ENCODE data around the gene RMRP. TPM values are rescaled to one million over a fixed set of nuclear protein-coding genes. Genes with fewer than 3 reads are reported as not detected.

The RMRP gene
- polyA plus RNA-seq, 1 of the 3 experiments (the other 2 are of a cell fraction), result 64.9 TPM

DNA sequence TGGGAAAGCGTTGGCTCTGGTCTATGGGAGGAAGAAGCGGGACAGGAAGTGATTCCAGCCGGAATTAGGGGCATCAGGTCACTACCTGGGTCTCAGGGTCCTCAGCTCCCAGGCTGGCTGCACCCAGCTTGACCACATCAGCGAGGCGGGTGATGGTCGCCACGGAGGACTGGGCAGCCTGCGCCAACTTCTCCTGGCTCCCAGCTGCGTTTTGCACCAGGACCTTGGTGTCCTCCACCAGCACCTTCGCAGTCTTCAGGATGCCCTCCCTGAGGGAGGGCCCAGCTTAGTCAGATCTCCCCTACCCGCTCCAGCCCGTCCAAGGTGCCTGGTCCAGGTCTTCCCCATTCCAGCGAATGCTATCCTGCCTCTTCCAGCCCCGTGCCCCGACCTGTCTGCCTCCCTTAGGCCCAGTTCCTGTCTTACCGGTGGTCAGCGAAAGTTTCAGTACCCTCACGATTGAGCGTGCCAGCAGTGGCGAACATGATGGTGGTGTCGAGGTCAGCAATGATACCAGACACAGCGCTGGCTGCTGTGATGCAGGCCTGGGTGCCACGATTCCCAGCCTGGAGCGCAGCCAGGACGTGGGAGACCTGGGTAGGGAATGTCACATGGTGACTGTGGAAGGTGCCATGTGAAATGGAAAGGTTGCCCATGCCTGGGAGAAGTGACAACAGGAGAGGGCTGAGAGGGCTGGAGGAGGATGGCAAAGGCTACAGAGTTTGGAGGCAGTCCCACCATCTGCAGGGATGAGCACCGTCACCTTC is 46.3 kb upstream of the RMRP start:
- ChIA-PET CTCF (interaction anchor here (1.1 to 19.9 kb wide), 5 partner anchors 8 to 58 kb away, joined by 3 to 183 read pairs (median 5); partner anchors contain the start of gene TLN1), POLR2A (no interaction called here)
- no peak for DNase-seq
- no peak for TF ChIP-seq TAF1 (IDR thresholded peaks at IDR 0.05; ENCODE audit: borderline replicate concordance, low read depth, low read length)
- TF ChIP-seq SMC3 (IDR thresholded peaks at IDR 0.05; ENCODE audit: low read depth, low read length), result no peak
- TF ChIP-seq, protein P1, sequence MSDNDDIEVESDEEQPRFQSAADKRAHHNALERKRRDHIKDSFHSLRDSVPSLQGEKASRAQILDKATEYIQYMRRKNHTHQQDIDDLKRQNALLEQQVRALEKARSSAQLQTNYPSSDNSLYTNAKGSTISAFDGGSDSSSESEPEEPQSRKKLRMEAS (IDR thresholded peaks at IDR 0.05; ENCODE audit: low read depth), result no peak
- TF ChIP-seq, protein P2, sequence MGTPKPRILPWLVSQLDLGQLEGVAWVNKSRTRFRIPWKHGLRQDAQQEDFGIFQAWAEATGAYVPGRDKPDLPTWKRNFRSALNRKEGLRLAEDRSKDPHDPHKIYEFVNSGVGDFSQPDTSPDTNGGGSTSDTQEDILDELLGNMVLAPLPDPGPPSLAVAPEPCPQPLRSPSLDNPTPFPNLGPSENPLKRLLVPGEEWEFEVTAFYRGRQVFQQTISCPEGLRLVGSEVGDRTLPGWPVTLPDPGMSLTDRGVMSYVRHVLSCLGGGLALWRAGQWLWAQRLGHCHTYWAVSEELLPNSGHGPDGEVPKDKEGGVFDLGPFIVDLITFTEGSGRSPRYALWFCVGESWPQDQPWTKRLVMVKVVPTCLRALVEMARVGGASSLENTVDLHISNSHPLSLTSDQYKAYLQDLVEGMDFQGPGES (IDR thresholded peaks at IDR 0.05; ENCODE audit: low read depth, low read length), result no peak
- no peak for TF ChIP-seq SIN3A (IDR thresholded peaks at IDR 0.05; ENCODE audit: borderline replicate concordance, low read depth, low read length)
- TF ChIP-seq RCOR1 (IDR thresholded peaks at IDR 0.05; ENCODE audit: low read length), result no peak
- Histone ChIP-seq H4K20me1 (ENCODE audit: insufficient read depth) (no peaks in the 10 kb centered on the region), H3K27ac (ENCODE audit: low read depth in 2 of 2, low read length in 1 of 2) (no peak overlapping the region), H3K9ac (no peak overlapping the region), H3K4me1 (ENCODE audit: control insufficient read depth in 1 of 2, insufficient read depth in 2 of 2, low read depth in 1 of 2, low read length in 1 of 2) (no peaks in the 10 kb centered on the region), H3K4me2 (no peak overlapping the region), H3K9me3 (no peaks in the 10 kb centered on the region), H3K9me2 (no peaks in the 10 kb centered on the region), H3K4me3 (ENCODE audit: low read depth in 2 of 2, low read length in 1 of 2) (no peak overlapping the region), H3K79me2 (ENCODE audit: insufficient read depth) (no peaks in the 10 kb centered on the region; the same call in 1 of the 2 replicates), H3F3A (replicated peaks; ENCODE audit: insufficient read depth) (peaks cover 18% of the 10 kb centered on the region), H3K27me3 (ENCODE audit: insufficient read depth) (no peaks in the 10 kb centered on the region), H2AFZ (ENCODE audit: low read depth) (no peak overlapping the region), H3K36me3 (replicated peaks in 1 of 2; ENCODE audit: control insufficient read depth in 1 of 2, insufficient read depth in 2 of 2, low read length in 1 of 2) (peaks cover 75 to 92% of the 10 kb centered on the region in 2 experiments)
- WGBS (ENCODE audit: low lambda C conversion rate), result 95% methylated on average over 15 of the region's 26 CpGs

DNA sequence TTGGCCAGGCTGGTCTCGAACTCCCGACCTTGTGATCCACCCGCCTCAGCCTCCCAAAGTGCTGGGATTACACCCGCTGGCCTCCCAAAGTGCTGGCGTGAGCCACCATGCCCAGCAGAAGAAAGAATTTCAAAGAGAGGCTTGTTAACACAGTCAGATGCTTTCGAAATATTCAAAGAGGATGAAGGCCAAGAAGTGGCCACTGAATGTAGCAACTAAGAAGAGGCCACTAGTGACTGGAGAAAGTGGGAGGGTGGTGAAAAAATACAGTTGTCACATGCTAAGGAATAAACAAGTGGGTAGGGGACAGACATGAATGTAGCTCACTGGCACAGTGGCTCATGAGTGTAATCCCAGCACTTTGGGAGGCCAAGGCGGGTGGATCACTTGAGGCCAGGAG is 44.9 kb upstream of the RMRP start:
- CTCF ChIA-PET, result interaction anchor here (1.1 to 1.4 kb wide), 2 partner anchors 29 to 56 kb away, joined by 3 read pairs; partner anchors contain the start of gene TLN1
- no peak for TF ChIP-seq TCF12 (IDR thresholded peaks at IDR 0.05)
- no peak for TF ChIP-seq ELF1 (IDR thresholded peaks at IDR 0.05)
- TF ChIP-seq, protein P2 (IDR thresholded peaks at IDR 0.05; ENCODE audit: low read depth, low read length), result no peak
- no peak for TF ChIP-seq GABPA (IDR thresholded peaks at IDR 0.05; ENCODE audit: low read depth)
- TF ChIP-seq YY1 (IDR thresholded peaks at IDR 0.05; ENCODE audit: low read depth), result no peak
- no peak for TF ChIP-seq SMC3 (IDR thresholded peaks at IDR 0.05; ENCODE audit: low read depth, low read length)
- no peak for TF ChIP-seq EZH2phosphoT487 (IDR thresholded peaks at IDR 0.05; ENCODE audit: borderline replicate concordance, low read depth)
- no peak for TF ChIP-seq RAD21 (IDR thresholded peaks at IDR 0.05; ENCODE audit: low read length)
- H3K9me3 ChIP-seq, result no peaks in the 10 kb centered on the region
- H3K9me2 ChIP-seq, result no peaks in the 10 kb centered on the region
- H3K4me2 ChIP-seq, result no peak overlapping the region
- POLR2A ChIA-PET, result no interaction called here
- no peaks in the 10 kb centered on the region for H4K20me1 ChIP-seq (ENCODE audit: insufficient read depth)
- H3F3A ChIP-seq (replicated peaks; ENCODE audit: insufficient read depth), result peaks cover 20% of the 10 kb centered on the region
- WGBS (ENCODE audit: low lambda C conversion rate), result 98% methylated on average over 7 of the region's 7 CpGs
- H2AFZ ChIP-seq (ENCODE audit: low read depth), result no peak overlapping the region
- peaks cover 63 to 92% of the 10 kb centered on the region in 2 experiments for H3K36me3 ChIP-seq (replicated peaks in 1 of 2; ENCODE audit: control insufficient read depth in 1 of 2, insufficient read depth in 2 of 2, low read length in 1 of 2)
- no peaks in the 10 kb centered on the region for H3K79me2 ChIP-seq (ENCODE audit: insufficient read depth)
- no peaks in the 10 kb centered on the region for H3K4me1 ChIP-seq (ENCODE audit: control insufficient read depth in 1 of 2, insufficient read depth in 2 of 2, low read depth in 1 of 2, low read length in 1 of 2)
- H3K27ac ChIP-seq (ENCODE audit: low read depth in 2 of 2, low read length in 1 of 2), result no peak overlapping the region
- no peaks in the 10 kb centered on the region for H3K27me3 ChIP-seq (ENCODE audit: insufficient read depth)
- no peak overlapping the region for H3K9ac ChIP-seq
- no peak overlapping the region for H3K4me3 ChIP-seq (ENCODE audit: low read depth in 2 of 2, low read length in 1 of 2)
- DNase-seq, result no peak
